GM19239 (cell line): ENCODE data around the gene EHF.
"Not testable (repeated sequence)": the region's sequence is repeated elsewhere in the genome, so short reads cannot be mapped to it uniquely, and the experiment has no call there.

Experiments used
- DNase-seq: peaks from one replicate; pipeline ENCODE4 v3.0.0; 2011; ENCODE audit warnings: low spot score; ENCODE audit not compliant: insufficient read length
- FAIRE-seq: peaks from 2 replicates; lab custom pipeline; 2011; peaks lifted over from hg19 to GRCh38; lab: Jason Lieb, UNC

EHF gene

GRCh38 chr11:34658071-34659015 lies 37.5 kb downstream of the EHF start:
- FAIRE-seq (no peak), DNase-seq (no peak)

- no peak for FAIRE-seq
- DNase-seq: no peak
These were observed 38.3 kb downstream of the EHF start for GRCh38 chr11:34659096-34659733.

GRCh38 chr11:34665077-34665835 lies 44.4 kb downstream of the EHF start:
- no peak for FAIRE-seq
- no peak for DNase-seq

GRCh38 chr11:34667810-34668582 lies 47.1 kb downstream of the EHF start:
- DNase-seq (no peak), FAIRE-seq (no peak)

- DNase-seq (no peak), FAIRE-seq (no peak)
These were observed 47.7 kb downstream of the EHF start for GRCh38 chr11:34668583-34669053.

- DNase-seq: no peak
- no peak for FAIRE-seq
These were observed 48.6 kb downstream of the EHF start for GRCh38 chr11:34669458-34669857.

- DNase-seq (no peak), FAIRE-seq (no peak)
These were observed 50.2 kb downstream of the EHF start for GRCh38 chr11:34671117-34671516.

- no peak for DNase-seq
These were observed 51.1 kb downstream of the EHF start for GRCh38 chr11:34671946-34672345.

GRCh38 chr11:34674038-34674437 lies 53.1 kb downstream of the EHF start:
- DNase-seq: no peak

More at GRCh38 chr11:34671946-34672345, 51.1 kb downstream of the EHF start:
- FAIRE-seq: no peak

GRCh38 chr11:34676227-34676626 lies 55.3 kb downstream of the EHF start:
- FAIRE-seq: no peak
- DNase-seq: no peak

More at GRCh38 chr11:34674038-34674437, 53.1 kb downstream of the EHF start:
- FAIRE-seq: no peak

GRCh38 chr11:34679681-34680080 lies 58.8 kb downstream of the EHF start:
- DNase-seq (no peak), FAIRE-seq (no peak)

GRCh38 chr11:34680206-34680605 lies 59.3 kb downstream of the EHF start:
- DNase-seq (no peak), FAIRE-seq (no peak)

GRCh38 chr11:34680918-34681586 lies 60.2 kb downstream of the EHF start:
- no peak for DNase-seq
- FAIRE-seq: no peak

GRCh38 chr11:34682825-34683224 lies 61.9 kb downstream of the EHF start:
- DNase-seq (no peak), FAIRE-seq (no peak)

GRCh38 chr11:34683396-34683795 lies 62.5 kb downstream of the EHF start:
- FAIRE-seq: no peak

GRCh38 chr11:34685864-34686263 lies 65.0 kb downstream of the EHF start:
- no peak for FAIRE-seq
- DNase-seq: no peak

More at GRCh38 chr11:34683396-34683795, 62.5 kb downstream of the EHF start:
- no peak for DNase-seq

- FAIRE-seq: not testable (repeated sequence)
These were observed 71.4 kb downstream of the EHF start for GRCh38 chr11:34692299-34692698.

GRCh38 chr11:34696862-34697261 lies 76.0 kb downstream of the EHF start:
- FAIRE-seq: no peak
- no peak for DNase-seq

More at GRCh38 chr11:34692299-34692698, 71.4 kb downstream of the EHF start:
- not testable (repeated sequence) for DNase-seq
